ENCODE data around the gene PIAS4. TPM values are rescaled to one million over a fixed set of nuclear protein-coding genes. Genes with fewer than 3 reads are reported as not detected.

PIAS4 gene
- total and polyA plus RNA-seq, 8 donors = 20.9 to 29.9 (median 24.2) TPM

GRCh38 chr19:4066176-4066606 lies 58.7 kb downstream of the PIAS4 start:
- Histone ChIP-seq H3K27ac (peak overlapping the region; percentile 95 to 96), H3K27me3 (no peaks in the 10 kb centered on the region), H3K36me3 (peaks cover 0 to 13% of the 10 kb centered on the region in 2 donors), H3K9me3 (no peaks in the 10 kb centered on the region), H3K4me1 (peaks cover 25 to 59% of the 10 kb centered on the region in 2 donors), H3K4me3 (peak overlapping the region; percentile 75 to 93)
- peak in 2 of 4 donors; percentile 73 to 87 for DNase-seq
- no peak for ATAC-seq
- intact Hi-C loops (cut with DNase I) = no loop called here
- TF ChIP-seq CTCF (IDR thresholded peaks at IDR 0.05) = no peak

GRCh38 chr19:4066682-4067395 lies 59.3 kb downstream of the PIAS4 start, which contains the start of gene ZBTB7A:
Gene ZBTB7A (minus strand): TSS chr19:4066899. CDS start chr19:4055232, 11,667 bp downstream.
- Histone ChIP-seq H3K4me1 (peaks cover 18 to 52% of the 10 kb centered on the region in 2 donors), H3K4me3 (peak within 1 kb of the TSS; percentile 75 to 93), H3K27ac (peak within 1 kb of the TSS; percentile 95 to 96), H3K36me3 (peaks cover 0 to 13% of the 10 kb centered on the region in 2 donors), H3K27me3 (no peaks in the 10 kb centered on the region), H3K9me3 (no peaks in the 10 kb centered on the region)
- ATAC-seq = peak; percentile 45
- TF ChIP-seq CTCF (IDR thresholded peaks at IDR 0.05) = peak in 1 of 2 donors; percentile 9
- intact Hi-C loops (cut with DNase I) = no loop called here
- peak; percentile 57 to 93 (median 86) for DNase-seq

- Histone ChIP-seq H3K4me3 (peak overlapping the region; percentile 75 to 93), H3K4me1 (peaks cover 11 to 46% of the 10 kb centered on the region in 2 donors), H3K36me3 (peaks cover 0 to 11% of the 10 kb centered on the region in 2 donors), H3K27ac (peak overlapping the region; percentile 95 to 96), H3K27me3 (no peaks in the 10 kb centered on the region), H3K9me3 (no peaks in the 10 kb centered on the region)
- ATAC-seq = no peak
- intact Hi-C loops (cut with DNase I) = no loop called here
- DNase-seq = peak in 2 of 4 donors; percentile 48 to 87
- TF ChIP-seq CTCF (IDR thresholded peaks at IDR 0.05) = no peak
Measured at GRCh38 chr19:4067396-4068046, 60.0 kb downstream of the PIAS4 start.

- peaks cover 0 to 3% of the 10 kb centered on the region in 2 donors for H3K36me3 ChIP-seq
- peaks cover 3 to 38% of the 10 kb centered on the region in 2 donors for H3K4me1 ChIP-seq
- no peak for TF ChIP-seq CTCF (IDR thresholded peaks at IDR 0.05)
- H3K27ac ChIP-seq = peak overlapping the region; percentile 95 to 96
- intact Hi-C loops (cut with DNase I) = no loop called here
- ATAC-seq (no peak), DNase-seq (peak in 1 of 4 donors; percentile 60)
- no peaks in the 10 kb centered on the region for H3K27me3 ChIP-seq
- no peaks in the 10 kb centered on the region for H3K9me3 ChIP-seq
- H3K4me3 ChIP-seq = peak overlapping the region; percentile 75 to 93
Measured at GRCh38 chr19:4068047-4068966, 60.8 kb downstream of the PIAS4 start.
